GM18499 (cell line): ENCODE data around the gene C1GALT1.
A peak's percentile ranks its signal among the peaks of the same experiment; 100 is the strongest.
"Not testable (repeated sequence)": the region's sequence is repeated elsewhere in the genome, so short reads cannot be mapped to it uniquely, and the experiment has no call there.

Source experiments
- ATAC-seq: cut with Tn5 transposase; IDR thresholded peaks from one replicate; pipeline ENCODE4 v1.9.1; 2021; ENCODE audit warnings: moderate number of reproducible peaks; ENCODE audit not compliant: insufficient read depth, unreplicated experiment

C1GALT1 gene

DNA sequence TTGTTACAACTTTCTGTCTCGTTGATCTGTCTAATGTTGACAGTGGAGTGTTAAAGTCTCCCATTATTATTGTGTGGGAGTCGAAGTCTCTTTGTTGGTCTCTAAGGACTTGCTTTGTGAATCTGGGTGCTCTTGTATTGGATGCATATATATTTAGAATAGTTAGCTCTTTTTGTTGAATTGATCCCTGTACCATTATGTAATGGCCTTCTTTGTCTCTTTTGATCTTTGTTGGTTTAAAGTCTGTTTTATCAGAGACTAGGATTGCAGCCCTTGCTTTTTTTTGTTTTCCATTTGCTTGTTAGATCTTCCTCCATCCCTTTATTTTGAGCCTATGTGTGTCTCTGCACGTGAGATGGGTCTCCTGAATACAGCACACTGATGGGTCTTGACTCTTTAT is 17.2 kb downstream of the C1GALT1 start:
- not testable (repeated sequence) for ATAC-seq

DNA sequence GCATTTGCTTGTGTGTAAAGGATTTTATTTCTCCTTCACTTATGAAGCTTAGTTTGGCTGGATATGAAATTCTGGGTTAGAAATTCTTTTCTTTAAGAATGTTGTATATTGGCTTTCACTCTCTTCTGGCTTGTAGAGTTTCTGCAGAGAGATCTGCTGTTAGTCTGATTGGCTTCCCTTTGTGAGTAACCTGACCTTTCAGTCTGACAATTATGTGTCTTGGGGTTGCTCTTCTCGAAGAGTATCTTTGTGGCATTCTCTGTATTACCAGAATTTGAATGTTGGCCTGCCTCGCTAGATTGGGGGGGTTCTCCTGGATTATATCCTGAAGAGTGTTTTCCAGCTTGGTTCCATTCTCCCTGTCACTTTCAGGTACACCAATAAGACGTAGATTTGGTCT is 17.9 kb downstream of the C1GALT1 start:
- not testable (repeated sequence) for ATAC-seq

DNA sequence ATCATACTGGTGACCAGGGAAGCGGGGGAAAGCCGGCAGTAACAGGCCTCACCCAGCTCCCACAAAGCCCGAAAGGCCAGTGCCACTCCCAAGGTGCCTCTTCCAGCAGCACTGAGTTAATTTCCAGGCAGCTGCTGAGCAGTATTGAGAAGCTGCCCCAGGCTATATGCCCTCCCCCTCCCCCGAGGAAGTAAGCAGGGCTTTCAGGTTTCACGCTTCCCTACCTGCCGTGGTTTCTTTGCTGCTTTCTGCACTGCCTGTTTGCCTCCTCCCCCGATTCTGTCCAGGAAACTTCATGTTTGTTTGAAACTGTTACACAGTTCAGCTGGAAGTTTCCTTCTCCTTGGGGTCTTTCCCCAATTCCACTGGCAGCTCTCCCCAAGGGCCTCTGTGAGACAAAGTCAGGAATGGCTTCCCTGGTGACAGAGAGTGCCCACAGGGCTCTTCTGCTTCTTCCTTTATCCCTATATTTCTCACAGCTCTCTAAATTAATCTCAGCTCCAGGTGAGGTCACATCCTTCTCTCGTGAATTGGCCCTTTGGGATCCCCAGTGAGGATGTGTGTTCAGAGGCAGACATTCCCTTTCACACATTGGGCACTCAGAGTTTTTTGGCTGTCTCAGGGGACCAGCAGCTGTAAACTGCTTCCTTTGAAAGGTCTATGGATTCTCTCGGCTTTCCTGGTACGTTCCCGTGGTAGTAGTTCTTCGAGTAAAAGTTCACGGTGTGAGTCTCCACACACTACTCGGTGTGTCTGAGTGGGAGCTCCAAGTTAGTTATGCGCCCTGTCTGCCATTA is 19.4 kb downstream of the C1GALT1 start:
- ATAC-seq, result peak; percentile 80

DNA sequence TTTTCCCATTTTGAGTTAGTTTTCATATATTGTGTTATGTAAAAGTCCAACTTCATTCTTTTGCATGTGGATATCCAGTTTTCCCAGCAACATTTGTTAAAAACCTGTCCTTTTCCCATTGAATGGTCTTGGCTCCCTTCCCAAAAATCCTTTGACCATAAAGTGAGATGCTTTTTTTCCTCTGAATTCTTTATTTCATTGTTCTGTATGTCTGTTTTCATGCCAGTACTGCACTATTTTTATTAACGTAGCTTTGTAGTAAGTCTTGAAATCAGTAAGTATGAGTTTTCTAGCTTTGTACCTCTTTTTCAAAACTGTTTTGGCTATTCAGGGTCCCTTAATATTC is 20.0 kb downstream of the C1GALT1 start:
- no peak for ATAC-seq

DNA sequence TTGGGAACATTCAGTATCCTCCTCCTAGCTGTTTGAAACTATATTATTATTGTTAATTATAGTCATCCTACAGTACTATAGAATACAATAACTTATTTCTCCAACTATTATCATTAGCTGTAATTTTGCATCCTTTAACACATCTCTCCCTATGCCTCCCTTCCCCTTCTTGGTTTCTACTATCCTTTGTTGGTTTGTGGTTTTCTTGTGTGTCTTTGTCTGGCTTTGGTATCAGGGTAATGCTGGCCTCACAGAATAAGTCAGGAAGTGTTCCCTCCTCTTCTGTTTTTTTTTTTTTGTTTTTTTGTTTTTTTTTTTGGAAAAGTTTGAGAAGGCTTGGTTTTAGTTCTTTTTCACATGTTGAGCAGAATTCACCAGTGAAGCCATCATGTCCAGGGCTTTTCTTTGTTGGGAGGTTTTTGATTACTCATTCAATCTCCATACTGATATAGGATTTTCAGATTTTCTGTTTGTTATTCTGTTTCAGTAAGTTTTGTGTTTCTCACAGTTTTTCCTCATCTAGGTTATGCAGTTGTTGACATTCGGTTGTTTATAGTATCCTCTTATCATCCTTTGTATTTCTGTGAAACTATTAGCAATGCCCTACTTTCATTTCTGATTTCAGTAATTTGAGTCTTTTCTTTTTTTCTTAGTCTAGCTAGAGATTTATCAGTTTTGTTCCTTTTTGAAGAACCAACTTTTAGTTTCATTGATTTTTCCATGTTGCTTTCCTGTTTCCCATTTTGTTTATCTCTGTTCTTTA is 21.6 kb downstream of the C1GALT1 start:
- ATAC-seq, result no peak

DNA sequence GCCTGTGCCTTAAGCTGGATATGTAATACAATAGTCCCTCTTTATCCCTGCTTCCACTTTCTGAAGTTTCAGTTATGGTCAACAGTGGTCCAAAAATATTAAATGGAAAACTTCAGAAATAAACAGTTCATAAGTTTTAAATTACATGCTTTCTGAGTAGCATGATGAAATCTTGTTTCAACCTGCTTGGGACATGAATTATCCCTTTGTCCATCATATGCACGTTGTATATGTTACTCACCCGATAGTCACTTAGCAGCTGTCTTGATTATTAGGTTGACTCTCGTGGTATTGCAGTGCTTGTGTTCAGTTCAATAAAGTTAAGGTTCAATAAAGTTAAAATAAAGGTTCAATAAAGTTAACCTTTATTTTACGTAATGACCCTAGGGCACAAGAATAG is 25.5 kb downstream of the C1GALT1 start:
- ATAC-seq, result no peak

DNA sequence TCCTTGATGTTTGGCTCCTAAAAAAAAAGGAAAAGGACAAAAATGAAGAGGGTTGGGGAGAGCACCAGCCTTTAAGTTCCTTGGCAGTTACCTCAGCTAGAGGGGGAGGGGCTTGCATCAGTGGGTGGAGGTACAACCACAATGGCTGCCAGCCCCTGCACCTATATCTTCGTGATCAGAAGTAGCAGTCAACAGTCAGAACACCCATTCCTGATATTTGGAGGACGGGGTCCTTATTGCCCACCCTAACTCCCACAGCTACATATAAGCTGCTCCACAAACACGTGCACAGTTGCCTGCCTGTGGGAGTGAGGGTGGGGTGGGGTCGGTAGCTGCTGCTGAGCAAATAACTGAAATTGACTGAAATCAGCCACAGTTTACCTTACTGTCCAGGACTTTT is 26.2 kb downstream of the C1GALT1 start:
- no peak for ATAC-seq

DNA sequence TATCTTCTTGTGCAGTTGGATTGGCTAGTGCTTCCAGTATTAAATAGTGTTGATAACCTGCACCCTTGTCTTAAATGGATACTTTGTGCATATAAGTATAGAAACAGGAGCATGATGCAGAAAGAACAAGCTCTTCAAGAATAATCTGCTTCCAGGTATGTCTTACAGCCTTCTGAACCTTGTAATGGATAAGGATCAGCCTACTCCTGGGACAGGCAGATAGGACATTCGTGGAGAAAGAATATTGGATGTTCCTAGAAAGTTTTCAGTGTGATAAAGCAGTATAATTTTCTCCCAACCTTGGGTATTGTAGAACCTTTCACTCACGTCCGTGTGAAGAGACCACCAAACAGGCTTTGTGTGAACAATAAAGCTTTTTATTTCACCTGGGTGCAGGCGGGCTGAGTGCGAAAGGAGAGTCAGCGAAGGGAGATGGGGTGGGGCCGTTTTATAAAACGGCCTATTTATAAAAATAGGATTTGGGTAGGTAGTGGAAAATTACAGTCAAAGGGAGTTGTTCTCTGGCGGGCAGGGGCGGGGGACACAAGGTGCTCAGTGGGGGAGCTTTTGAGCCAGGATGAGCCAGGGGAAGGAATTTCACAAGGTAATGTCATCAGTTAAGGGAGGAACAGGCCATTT is 27.2 kb downstream of the C1GALT1 start:
- ATAC-seq, result no peak

DNA sequence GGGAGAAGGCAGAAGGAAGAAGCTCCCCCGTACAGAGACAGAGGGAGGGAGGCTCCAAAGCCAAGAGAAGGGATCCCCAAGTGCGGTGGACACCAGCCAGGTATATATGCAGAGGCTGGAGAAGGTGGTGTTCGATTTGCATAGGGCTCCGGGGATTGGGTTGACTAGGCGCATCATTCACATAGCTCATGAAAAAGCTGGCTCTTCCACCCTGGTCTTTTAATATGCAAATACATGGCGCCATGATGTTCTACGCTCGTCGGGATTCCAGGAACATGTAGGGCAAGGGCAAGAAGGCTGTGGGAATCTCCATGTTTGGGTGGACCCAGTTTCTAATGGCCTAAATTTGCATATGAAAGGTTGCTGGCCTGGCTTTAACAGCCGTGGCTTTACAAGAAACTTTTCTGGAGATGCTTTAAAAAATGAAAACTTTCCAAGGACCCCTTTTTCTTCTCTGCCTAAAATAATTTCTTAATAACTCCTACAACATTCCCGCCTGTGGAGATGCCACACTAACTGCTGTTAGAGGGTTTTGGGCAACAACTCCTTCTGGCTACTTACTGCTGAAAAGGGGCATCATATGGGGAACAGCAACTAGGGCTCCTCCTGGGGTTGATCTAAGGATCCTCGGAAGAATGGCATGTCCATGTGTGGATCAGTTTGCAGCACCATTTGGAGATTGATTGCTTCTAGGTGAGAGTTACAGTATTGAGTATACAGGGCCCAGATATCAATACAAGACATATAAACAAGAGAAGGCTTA is 28.3 kb downstream of the C1GALT1 start:
- ATAC-seq, result no peak

DNA sequence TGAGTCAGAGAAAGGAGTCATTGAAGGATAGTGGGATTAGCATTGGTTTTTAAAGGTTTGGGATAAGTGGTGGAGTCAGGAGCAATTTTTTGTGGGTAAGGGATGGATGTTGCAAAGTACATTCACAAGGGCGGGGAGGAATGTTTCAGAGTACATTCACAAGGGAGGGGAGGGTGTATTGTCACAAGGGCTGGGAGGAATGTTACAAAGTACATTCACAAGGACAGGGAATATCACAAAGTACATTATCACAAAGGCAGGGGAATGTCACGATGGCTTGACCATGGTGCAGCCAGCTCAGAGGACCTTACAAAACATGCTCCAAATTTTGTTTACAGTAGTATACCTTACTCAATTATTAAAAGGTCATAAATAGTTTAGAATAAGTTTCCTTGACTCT is 30.3 kb downstream of the C1GALT1 start:
- ATAC-seq, result no peak

DNA sequence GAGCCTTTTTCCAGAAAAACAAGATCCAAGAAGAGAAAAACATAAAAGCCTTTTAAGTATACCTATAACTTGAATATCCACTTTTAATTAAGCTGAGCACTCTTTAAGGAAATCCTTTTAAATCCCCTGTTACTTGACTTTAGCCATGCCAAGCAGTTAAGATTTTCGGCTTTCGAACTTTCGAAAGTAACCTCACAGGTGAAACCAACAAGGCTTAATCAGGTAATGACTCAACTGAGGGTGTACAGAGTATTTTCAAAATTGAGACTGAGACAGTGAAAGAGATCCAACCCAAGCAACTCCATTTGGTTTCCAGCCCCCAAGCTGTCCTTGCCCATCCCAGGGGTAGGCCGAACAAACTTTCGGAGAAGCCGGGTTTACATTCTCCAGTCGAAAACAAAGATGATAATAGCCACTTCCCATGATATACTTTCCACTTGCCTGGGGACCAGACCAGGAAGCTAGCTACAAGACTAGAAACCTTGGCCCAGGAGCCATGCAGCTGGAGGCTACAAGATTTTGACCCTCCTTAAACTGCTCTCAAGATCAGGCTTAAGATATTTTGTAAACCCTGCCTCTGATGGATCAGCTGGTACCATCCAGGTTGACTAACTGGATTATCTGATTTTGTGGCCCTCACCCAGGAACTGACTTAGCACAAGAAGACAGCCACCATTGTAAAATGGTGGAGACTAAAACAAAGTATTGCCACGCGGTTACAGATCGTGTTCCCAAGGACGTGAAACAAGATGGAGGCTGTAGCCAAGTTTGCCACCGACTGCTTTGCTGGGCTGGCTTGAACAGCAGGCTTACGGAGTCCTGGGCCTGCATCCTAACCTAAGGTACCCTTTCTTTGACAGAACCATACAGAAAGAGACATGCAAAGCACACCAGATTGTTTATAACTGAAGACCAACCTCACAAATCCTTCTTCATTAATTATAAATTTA is 32.3 kb downstream of the C1GALT1 start:
- ATAC-seq, result no peak

DNA sequence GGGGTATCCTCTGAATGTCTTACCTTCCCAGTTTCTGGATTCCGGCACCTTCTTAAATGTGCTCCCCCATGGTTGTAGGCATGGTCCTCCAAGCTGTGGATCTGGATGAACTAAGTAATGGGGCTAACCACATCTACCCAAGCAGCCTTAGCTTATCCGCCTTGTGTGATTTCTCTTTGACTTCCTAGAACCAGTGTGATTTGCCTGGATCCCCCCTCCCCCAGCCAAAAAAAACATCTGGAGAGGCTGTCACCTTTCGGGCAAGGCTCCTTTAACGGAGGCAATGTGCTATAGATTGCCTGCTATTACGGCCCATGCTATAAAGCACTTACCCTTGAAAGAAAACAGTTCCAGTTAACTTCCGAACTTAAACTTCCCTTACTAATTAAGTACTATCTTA is 33.9 kb downstream of the C1GALT1 start:
- ATAC-seq, result no peak

DNA sequence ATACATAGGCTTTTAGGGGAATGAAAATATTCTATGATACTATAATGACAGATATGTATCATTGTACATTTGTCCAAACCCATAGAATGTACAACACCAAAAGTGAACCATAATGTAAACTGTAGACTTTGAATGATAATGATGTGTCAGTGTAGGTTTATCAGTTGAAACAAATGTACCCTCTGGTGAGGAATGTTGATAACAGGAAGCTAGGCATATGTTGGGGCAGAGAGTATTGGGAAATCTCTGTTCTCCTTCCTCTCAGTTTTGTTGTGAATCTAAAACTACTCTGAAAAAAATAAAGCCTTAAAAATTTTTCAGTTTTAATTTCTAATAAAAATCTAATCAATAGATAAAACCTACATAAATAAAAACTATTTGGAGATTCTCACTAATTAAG is 36.9 kb downstream of the C1GALT1 start:
- no peak for ATAC-seq

DNA sequence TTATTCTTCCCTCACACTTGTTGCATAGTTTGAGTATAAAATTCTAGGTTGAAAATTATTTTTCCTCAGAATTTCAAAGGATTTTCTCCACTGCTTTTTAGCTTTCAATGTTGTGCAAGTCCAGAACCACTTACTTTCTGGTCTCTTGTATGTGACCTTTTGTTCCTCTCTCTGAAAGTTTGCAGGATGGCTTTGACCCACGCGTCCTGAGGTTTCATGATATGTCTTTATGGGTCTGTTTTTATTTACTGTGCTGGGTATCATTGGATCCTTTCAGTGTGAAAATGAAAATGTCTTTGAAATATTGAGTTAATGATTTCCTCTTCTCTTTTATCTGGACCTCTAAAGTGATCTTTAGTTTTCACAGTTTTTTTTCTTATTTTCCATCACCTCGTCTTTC is 38.5 kb downstream of the C1GALT1 start:
- ATAC-seq, result no peak

DNA sequence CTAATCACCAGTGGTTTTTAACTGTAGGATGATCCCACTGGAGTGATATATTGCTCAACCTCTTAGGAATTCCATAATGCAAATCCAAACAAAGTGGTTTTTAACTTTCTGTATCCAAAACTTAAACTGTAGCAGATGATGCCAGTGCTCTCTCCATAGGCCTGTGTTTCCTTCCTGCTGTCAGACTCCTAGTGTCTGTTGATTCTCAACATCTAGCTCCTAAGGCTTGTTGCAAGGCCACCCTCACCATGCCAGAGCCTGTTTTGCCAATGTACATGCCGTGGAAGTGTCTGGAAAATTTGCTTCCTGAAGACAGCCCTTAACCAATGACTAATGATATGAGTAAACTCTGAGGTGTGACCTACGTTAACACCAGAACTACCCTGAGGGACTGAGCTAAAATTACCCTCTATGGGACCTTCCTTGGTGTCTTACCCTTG is 39.3 kb downstream of the C1GALT1 start:
- no peak for ATAC-seq

DNA sequence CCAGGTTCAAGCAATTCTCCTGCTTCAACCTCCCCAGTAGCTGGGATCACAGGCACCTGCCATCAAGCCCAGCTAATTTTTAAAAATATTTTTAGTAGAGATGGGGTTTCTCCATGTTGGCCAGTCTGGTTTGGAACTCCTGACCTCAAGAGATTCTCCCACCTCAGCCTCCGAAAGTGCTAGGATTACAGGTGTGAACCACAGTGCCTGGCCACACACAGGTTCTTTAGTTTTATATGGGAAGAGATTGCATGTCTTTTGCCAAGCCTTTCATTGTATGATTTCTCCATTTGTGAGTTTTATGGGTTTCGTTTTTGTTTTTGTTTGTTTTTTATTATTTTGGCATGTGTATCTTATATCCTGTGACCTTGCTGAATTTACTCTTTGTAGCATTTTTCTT is 40.9 kb downstream of the C1GALT1 start:
- no peak for ATAC-seq

DNA sequence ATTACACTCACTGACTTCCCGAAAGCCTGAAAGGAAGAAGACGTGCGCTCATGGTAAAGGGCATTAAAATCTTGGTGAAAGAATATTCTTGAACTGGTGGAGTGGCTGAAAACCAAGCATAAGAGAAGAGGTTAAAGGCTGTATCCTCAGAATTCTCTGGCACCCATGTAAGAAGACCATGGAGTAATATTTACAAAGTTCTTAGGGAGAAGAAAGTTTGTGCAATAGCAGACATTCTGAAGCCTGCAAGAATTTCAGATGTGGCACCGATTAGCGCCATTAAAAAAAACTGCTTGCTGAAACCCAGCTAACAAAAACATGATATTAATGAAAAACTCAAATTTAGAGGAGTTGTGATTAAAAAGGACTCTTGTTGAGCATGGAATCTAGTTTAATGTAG is 44.1 kb downstream of the C1GALT1 start:
- ATAC-seq, result no peak

DNA sequence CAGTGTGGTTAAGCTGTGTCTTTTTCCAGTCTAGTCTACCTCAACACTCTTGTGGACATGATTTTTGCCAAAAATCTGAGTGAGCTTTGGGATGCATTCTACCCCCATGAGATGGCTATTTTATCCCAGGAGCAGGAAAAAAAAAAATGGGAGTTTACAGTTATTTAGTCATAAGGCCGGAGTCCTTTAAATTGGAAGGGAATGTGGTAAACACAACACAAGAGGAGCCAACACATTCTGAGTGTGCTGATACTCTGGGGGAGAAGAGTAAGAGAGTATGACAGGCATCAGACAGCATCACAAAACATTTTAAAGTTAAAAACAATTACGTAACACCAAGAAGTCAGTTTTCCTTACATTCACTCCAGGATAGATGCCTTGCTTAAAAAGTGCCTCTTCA is 46.1 kb downstream of the C1GALT1 start:
- ATAC-seq, result no peak

DNA sequence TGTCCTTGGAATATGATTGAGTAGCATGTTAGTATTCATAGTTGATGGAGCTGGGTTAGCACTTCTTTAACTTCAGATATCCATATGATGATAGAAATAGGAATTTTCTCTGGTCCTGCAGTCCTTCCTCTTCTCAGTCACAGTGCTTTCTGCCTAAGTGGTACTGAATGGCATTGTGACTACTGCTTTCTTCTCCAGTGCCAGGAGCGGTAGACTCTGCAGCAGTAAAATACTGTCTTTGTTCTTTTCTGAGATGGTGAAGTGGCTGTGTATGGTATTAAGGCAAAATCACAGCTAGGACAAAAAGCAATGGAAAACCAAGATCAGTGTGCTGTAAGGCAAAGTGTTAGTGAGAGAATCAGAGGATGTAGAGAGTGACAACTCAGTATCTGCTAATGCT is 46.6 kb downstream of the C1GALT1 start:
- no peak for ATAC-seq

DNA sequence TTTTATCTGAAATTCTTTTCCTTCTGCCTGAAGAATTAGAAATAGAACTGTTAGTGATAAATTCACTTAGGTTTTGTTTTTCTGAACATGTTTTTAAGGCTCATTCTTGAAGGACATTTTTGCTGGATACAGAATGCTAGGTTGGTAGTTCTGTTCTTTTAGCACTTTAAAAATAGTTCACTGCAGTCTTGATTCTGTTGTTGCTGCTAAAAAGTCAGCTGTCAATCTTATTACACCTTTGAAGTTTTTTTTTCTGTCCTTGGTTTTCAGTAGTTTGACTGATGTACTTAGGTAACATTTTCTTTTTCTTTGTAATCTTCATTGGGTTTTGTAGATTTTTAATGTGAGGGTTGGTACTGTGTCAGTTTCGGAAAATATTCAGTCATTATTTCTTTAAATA is 48.7 kb downstream of the C1GALT1 start:
- ATAC-seq, result no peak
